H7 (cell line): ENCODE measurements around the gene GRAMD1B. TPM values are rescaled to one million over a fixed set of nuclear protein-coding genes. Genes with fewer than 3 reads are reported as not detected.

Source experiments
- DNase-seq: peaks from one replicate; pipeline ENCODE4 v3.0.0; 2012
- H3K27me3 ChIP-seq: 2 replicates; pipeline ENCODE4 v1.6.0; 2011; ENCODE audit warnings: mild to moderate bottlenecking, low read length; ENCODE audit not compliant: control insufficient read depth, insufficient read depth
- H3K36me3 ChIP-seq: replicated peaks from 2 replicates; pipeline ENCODE4 v1.5.1; 2011; ENCODE audit warnings: low read length; ENCODE audit not compliant: control insufficient read depth, insufficient read depth
- H3K4me3 ChIP-seq: 2 replicates; pipeline ENCODE4 v1.5.1; 2011; ENCODE audit warnings: low read depth, mild to moderate bottlenecking, control low read depth, low read length, moderate library complexity; ENCODE audit not compliant: insufficient read depth
- total RNA-seq: library from RNA; depleted of rRNA; stranded (reverse); fragments of >200 nt; shearing (Covaris generic); gene quantifications from 2 replicates; pipeline ENCODE4 v1.2.3, GENCODE V29; 2014

Gene GRAMD1B
- total RNA-seq, 1 experiment from 2014 or later, result 15.9 TPM

- no peaks in the 10 kb centered on the region for H3K36me3 ChIP-seq
- H3K4me3 ChIP-seq, result no peak overlapping the region
- no peak for DNase-seq
- H3K27me3 ChIP-seq, result no peaks in the 10 kb centered on the region
Observed at GRCh38 chr11:123527526-123527925, 97.5 kb downstream of the GRAMD1B start.

- H3K4me3 ChIP-seq, result no peak overlapping the region
Observed at GRCh38 chr11:123527947-123528346, 97.9 kb downstream of the GRAMD1B start.

GRCh38 chr11:123531325-123531724, 101.3 kb downstream of the GRAMD1B start:
- no peaks in the 10 kb centered on the region for H3K27me3 ChIP-seq
- DNase-seq, result no peak
- no peaks in the 10 kb centered on the region for H3K36me3 ChIP-seq
- no peak overlapping the region for H3K4me3 ChIP-seq

More at GRCh38 chr11:123527947-123528346, 97.9 kb downstream of the GRAMD1B start:
- no peaks in the 10 kb centered on the region for H3K27me3 ChIP-seq
- no peaks in the 10 kb centered on the region for H3K36me3 ChIP-seq
- DNase-seq, result no peak

GRCh38 chr11:123532131-123532530, 102.1 kb downstream of the GRAMD1B start:
- Histone ChIP-seq H3K27me3 (no peaks in the 10 kb centered on the region), H3K36me3 (no peaks in the 10 kb centered on the region), H3K4me3 (no peak overlapping the region)
- no peak for DNase-seq

GRCh38 chr11:123535401-123535800, 105.3 kb downstream of the GRAMD1B start:
- Histone ChIP-seq H3K4me3 (no peak overlapping the region), H3K36me3 (no peaks in the 10 kb centered on the region), H3K27me3 (no peaks in the 10 kb centered on the region)
- no peak for DNase-seq

GRCh38 chr11:123536690-123537437, 106.8 kb downstream of the GRAMD1B start:
- Histone ChIP-seq H3K36me3 (no peaks in the 10 kb centered on the region), H3K27me3 (no peaks in the 10 kb centered on the region), H3K4me3 (no peak overlapping the region)
- peak; percentile 48 for DNase-seq

GRCh38 chr11:123537726-123538125, 107.7 kb downstream of the GRAMD1B start:
- Histone ChIP-seq H3K4me3 (no peak overlapping the region), H3K27me3 (no peaks in the 10 kb centered on the region), H3K36me3 (no peaks in the 10 kb centered on the region)
- no peak for DNase-seq

GRCh38 chr11:123543797-123544196, 113.7 kb downstream of the GRAMD1B start:
- DNase-seq, result no peak
- Histone ChIP-seq H3K27me3 (no peaks in the 10 kb centered on the region), H3K36me3 (no peaks in the 10 kb centered on the region), H3K4me3 (no peak overlapping the region)

- DNase-seq, result no peak
- Histone ChIP-seq H3K36me3 (no peaks in the 10 kb centered on the region), H3K4me3 (no peak overlapping the region)
Observed at GRCh38 chr11:123544631-123545375, 114.7 kb downstream of the GRAMD1B start.

GRCh38 chr11:123545726-123546270, 115.7 kb downstream of the GRAMD1B start:
- Histone ChIP-seq H3K27me3 (no peaks in the 10 kb centered on the region), H3K4me3 (no peak overlapping the region)
- DNase-seq, result no peak

More at GRCh38 chr11:123544631-123545375, 114.7 kb downstream of the GRAMD1B start:
- H3K27me3 ChIP-seq, result no peaks in the 10 kb centered on the region

GRCh38 chr11:123546515-123546914, 116.4 kb downstream of the GRAMD1B start:
- H3K4me3 ChIP-seq, result no peak overlapping the region
- no peaks in the 10 kb centered on the region for H3K27me3 ChIP-seq
- H3K36me3 ChIP-seq, result no peaks in the 10 kb centered on the region
- DNase-seq, result no peak

More at GRCh38 chr11:123545726-123546270, 115.7 kb downstream of the GRAMD1B start:
- no peaks in the 10 kb centered on the region for H3K36me3 ChIP-seq

- DNase-seq, result no peak
- no peak overlapping the region for H3K4me3 ChIP-seq
- H3K36me3 ChIP-seq, result no peaks in the 10 kb centered on the region
- no peaks in the 10 kb centered on the region for H3K27me3 ChIP-seq
Observed at GRCh38 chr11:123547180-123547579, 117.1 kb downstream of the GRAMD1B start.

GRCh38 chr11:123548774-123549173, 118.7 kb downstream of the GRAMD1B start:
- DNase-seq, result no peak
- Histone ChIP-seq H3K27me3 (no peaks in the 10 kb centered on the region), H3K36me3 (no peaks in the 10 kb centered on the region), H3K4me3 (no peak overlapping the region)

- Histone ChIP-seq H3K36me3 (no peaks in the 10 kb centered on the region), H3K27me3 (no peaks in the 10 kb centered on the region), H3K4me3 (no peak overlapping the region)
- no peak for DNase-seq
Observed at GRCh38 chr11:123549926-123550917, 120.2 kb downstream of the GRAMD1B start.
